H7 (cell line): ENCODE results near the gene THOC7. TPM values are rescaled to one million over a fixed set of nuclear protein-coding genes. Genes with fewer than 3 reads are reported as not detected.
A peak's percentile ranks its signal among the peaks of the same experiment; 100 is the strongest.

Experiments used
- DNase-seq: peaks from one replicate; pipeline ENCODE4 v3.0.0; 2012
- H3K27me3 ChIP-seq: 2 replicates; pipeline ENCODE4 v1.6.0; 2011; ENCODE audit warnings: mild to moderate bottlenecking, low read length; ENCODE audit not compliant: control insufficient read depth, insufficient read depth
- H3K36me3 ChIP-seq: replicated peaks from 2 replicates; pipeline ENCODE4 v1.5.1; 2011; ENCODE audit warnings: low read length; ENCODE audit not compliant: control insufficient read depth, insufficient read depth
- H3K4me3 ChIP-seq: 2 replicates; pipeline ENCODE4 v1.5.1; 2011; ENCODE audit warnings: low read depth, mild to moderate bottlenecking, control low read depth, low read length, moderate library complexity; ENCODE audit not compliant: insufficient read depth
- total RNA-seq: library from RNA; depleted of rRNA; stranded (reverse); fragments of >200 nt; shearing (Covaris generic); gene quantifications from 2 replicates; pipeline ENCODE4 v1.2.3, GENCODE V29; 2014

THOC7 gene
- total RNA-seq, 1 experiment from 2014 or later, result 52.0 TPM

DNA sequence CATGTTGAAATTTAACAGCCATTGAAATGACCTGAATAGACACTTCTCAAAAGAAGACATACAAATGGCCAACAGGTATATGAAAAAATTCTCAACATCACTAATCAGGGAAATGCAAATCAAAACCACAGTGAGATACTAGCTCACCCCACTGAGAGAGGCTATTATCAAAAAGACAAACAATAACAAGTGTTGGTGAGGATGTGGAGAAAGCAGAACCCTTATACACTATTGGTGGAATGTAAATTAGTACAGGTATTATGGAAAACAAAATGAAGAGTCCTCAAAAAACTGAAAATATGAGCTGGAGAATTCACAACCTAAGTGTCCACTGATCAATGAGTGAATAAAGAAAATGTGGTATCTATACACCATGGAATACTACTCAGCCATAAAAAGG is 21.5 kb downstream of the THOC7 start:
- Histone ChIP-seq H3K36me3 (no peaks in the 10 kb centered on the region), H3K27me3 (no peaks in the 10 kb centered on the region), H3K4me3 (no peak overlapping the region)
- no peak for DNase-seq

- Histone ChIP-seq H3K27me3 (no peaks in the 10 kb centered on the region), H3K36me3 (no peaks in the 10 kb centered on the region), H3K4me3 (no peak overlapping the region)
- no peak for DNase-seq
Observed at GRCh38 chr3:63841704-63842103, 21.9 kb downstream of the THOC7 start.

GRCh38 chr3:63832395-63832794 is 31.2 kb downstream of the THOC7 start:
- Histone ChIP-seq H3K4me3 (no peak overlapping the region), H3K27me3 (no peaks in the 10 kb centered on the region), H3K36me3 (peaks cover 1% of the 10 kb centered on the region; the same call in 1 of the 2 replicates)
- no peak for DNase-seq

DNA sequence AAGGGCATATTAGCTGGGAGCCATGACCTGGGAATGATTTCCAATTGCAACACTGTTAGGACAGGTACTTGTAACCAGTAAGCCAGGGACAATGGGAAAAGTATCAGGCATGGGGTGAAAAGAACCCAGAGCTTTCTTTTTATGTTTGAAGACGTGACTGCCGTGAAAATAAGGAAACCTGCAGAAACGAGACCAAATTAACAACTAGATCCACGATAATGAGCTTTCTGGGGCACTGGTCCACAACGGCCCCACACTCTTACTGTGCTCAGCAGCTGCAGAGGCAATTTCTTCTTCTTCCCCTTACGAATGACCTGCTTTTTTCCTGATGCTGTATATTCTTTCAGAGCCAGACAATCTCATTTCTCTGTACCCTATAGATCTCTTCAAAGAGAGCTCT is 33.1 kb downstream of the THOC7 start:
- H3K36me3 ChIP-seq, result peaks cover 1% of the 10 kb centered on the region; the same call in 1 of the 2 replicates
- H3K27me3 ChIP-seq, result no peaks in the 10 kb centered on the region
- no peak for DNase-seq
- H3K4me3 ChIP-seq, result no peak overlapping the region

- no peaks in the 10 kb centered on the region for H3K36me3 ChIP-seq
- DNase-seq, result no peak
- no peak overlapping the region for H3K4me3 ChIP-seq
- H3K27me3 ChIP-seq, result no peaks in the 10 kb centered on the region
Observed at GRCh38 chr3:63824309-63824708, 39.3 kb downstream of the THOC7 start.

- no peaks in the 10 kb centered on the region for H3K27me3 ChIP-seq
Observed at GRCh38 chr3:63819151-63819398, 44.5 kb downstream of the THOC7 start, which contains the start of gene C3orf49. C3orf49 (plus strand) TSS chr3:63819299; CDS start chr3:63819472, 173 bp downstream.

DNA sequence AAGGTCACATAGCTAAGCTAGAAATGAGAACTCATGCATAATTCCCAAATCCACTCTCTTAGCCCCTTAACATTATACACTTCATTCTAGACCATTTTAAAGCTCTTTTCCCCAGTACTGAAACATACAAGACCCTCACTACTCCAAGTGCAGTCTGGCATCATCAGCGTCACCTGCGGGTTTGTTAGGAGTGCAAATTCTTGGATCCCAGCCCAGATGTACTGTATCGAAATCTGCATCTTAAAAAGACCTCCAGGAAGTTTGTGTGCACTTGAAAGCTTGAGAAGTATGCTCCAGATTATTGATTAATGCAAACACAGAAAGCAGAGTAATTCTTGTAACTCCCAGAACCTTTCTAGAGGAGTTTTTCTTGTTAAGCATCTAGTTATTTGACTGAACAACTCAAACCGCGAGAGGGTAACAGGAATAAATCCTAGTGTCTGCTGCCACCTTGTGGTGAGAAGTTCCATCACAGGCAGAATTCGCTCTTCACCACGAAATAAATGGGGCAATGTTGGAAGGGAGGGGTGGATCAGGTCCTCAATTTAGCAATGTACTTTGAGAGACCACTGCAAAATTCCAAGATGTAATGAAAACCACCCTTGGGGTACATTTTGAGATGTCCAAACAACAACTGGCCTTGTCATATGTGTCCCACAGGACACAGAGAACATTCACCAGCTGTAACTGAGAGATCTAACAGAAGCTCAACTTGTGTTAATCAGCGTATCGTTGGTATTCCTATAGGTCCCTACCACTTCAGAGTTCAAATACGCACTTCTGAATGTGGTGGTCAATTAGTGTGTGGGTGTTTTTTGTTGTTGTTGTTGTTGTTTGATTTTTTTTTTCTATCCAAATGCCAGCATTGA is 45.1 kb downstream of the THOC7 start:
- H3K27me3 ChIP-seq, result no peaks in the 10 kb centered on the region
- no peaks in the 10 kb centered on the region for H3K36me3 ChIP-seq
- peak; percentile 65 for DNase-seq
- H3K4me3 ChIP-seq, result no peak overlapping the region

More at GRCh38 chr3:63819151-63819398, 44.5 kb downstream of the THOC7 start, which contains the start of gene C3orf49:
- Histone ChIP-seq H3K4me3 (no peak within 1 kb of the TSS), H3K36me3 (no peaks in the 10 kb centered on the region)
- DNase-seq, result no peak

GRCh38 chr3:63817225-63817624 is 46.4 kb downstream of the THOC7 start:
- H3K4me3 ChIP-seq, result no peak overlapping the region
- DNase-seq, result no peak
- no peaks in the 10 kb centered on the region for H3K36me3 ChIP-seq
- no peaks in the 10 kb centered on the region for H3K27me3 ChIP-seq

DNA sequence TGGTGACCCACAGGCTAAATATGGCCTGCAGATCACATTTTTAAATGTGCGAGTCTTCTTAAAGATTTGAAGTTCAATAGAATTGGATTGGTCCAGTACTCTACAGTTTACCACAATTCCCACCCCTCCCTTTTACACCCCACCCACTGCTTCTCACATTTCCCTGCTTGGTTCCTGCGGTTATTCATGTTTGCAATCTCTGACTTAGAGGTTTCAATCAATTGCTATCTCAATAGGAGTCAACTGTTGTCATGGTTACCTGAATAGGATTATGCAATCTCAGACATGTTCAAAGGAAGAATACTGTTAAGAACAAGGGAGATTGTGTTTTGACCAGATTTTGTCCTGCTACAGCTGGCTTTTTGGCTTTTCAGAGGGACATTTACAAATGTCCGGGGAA is 49.4 kb downstream of the THOC7 start:
- H3K27me3 ChIP-seq, result no peaks in the 10 kb centered on the region
- no peaks in the 10 kb centered on the region for H3K36me3 ChIP-seq
- no peak overlapping the region for H3K4me3 ChIP-seq
- DNase-seq, result peak; percentile 39

GRCh38 chr3:63809607-63810006 is 54.0 kb downstream of the THOC7 start:
- DNase-seq, result no peak
- no peaks in the 10 kb centered on the region for H3K36me3 ChIP-seq
- H3K4me3 ChIP-seq, result no peak overlapping the region
- H3K27me3 ChIP-seq, result no peaks in the 10 kb centered on the region

GRCh38 chr3:63808633-63809032 is 55.0 kb downstream of the THOC7 start:
- DNase-seq, result no peak
- Histone ChIP-seq H3K27me3 (no peaks in the 10 kb centered on the region), H3K36me3 (no peaks in the 10 kb centered on the region), H3K4me3 (no peak overlapping the region)

- no peaks in the 10 kb centered on the region for H3K36me3 ChIP-seq
Observed at GRCh38 chr3:63807961-63808565, 55.5 kb downstream of the THOC7 start.

DNA sequence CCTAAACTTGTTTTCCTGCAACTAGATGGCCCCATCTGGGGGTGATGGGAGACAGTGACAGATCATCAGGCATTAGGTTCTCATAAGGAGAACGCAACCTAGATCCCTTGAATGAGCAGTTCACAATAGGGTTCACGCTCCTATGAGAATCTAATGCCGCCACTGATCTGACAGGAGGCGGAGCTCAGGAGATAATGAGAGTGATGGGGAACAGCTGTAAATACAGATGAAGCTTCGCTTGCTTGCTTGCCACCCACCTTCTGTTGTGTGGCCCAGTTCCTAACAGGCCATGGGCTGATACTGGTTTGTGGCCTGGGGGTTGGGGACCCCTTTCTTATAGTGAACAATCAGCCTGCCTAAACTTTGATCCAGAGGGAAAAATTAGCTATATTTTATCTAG is 59.7 kb downstream of the THOC7 start:
- no peaks in the 10 kb centered on the region for H3K27me3 ChIP-seq
- no peak overlapping the region for H3K4me3 ChIP-seq
- H3K36me3 ChIP-seq, result no peaks in the 10 kb centered on the region
- no peak for DNase-seq

More at GRCh38 chr3:63807961-63808565, 55.5 kb downstream of the THOC7 start:
- no peaks in the 10 kb centered on the region for H3K27me3 ChIP-seq
- no peak overlapping the region for H3K4me3 ChIP-seq
- DNase-seq, result no peak

- no peaks in the 10 kb centered on the region for H3K27me3 ChIP-seq
- no peaks in the 10 kb centered on the region for H3K36me3 ChIP-seq
- no peak for DNase-seq
Observed at GRCh38 chr3:63800097-63800496, 63.5 kb downstream of the THOC7 start.

GRCh38 chr3:63798949-63799348 is 64.7 kb downstream of the THOC7 start:
- Histone ChIP-seq H3K36me3 (no peaks in the 10 kb centered on the region), H3K27me3 (no peaks in the 10 kb centered on the region), H3K4me3 (no peak overlapping the region)
- DNase-seq, result no peak

More at GRCh38 chr3:63800097-63800496, 63.5 kb downstream of the THOC7 start:
- no peak overlapping the region for H3K4me3 ChIP-seq
